CD4-positive, alpha-beta T cell treated with Interferon gamma for 1 hour (primary cell): ENCODE data around the gene IGSF23.
"Not testable (repeated sequence)": the region's sequence is repeated elsewhere in the genome, so short reads cannot be mapped to it uniquely, and the experiment has no call there.

Source experiments
- DNase-seq: peaks from one replicate; pipeline ENCODE4 v3.0.0-alpha.2; 2020

Gene IGSF23

DNA sequence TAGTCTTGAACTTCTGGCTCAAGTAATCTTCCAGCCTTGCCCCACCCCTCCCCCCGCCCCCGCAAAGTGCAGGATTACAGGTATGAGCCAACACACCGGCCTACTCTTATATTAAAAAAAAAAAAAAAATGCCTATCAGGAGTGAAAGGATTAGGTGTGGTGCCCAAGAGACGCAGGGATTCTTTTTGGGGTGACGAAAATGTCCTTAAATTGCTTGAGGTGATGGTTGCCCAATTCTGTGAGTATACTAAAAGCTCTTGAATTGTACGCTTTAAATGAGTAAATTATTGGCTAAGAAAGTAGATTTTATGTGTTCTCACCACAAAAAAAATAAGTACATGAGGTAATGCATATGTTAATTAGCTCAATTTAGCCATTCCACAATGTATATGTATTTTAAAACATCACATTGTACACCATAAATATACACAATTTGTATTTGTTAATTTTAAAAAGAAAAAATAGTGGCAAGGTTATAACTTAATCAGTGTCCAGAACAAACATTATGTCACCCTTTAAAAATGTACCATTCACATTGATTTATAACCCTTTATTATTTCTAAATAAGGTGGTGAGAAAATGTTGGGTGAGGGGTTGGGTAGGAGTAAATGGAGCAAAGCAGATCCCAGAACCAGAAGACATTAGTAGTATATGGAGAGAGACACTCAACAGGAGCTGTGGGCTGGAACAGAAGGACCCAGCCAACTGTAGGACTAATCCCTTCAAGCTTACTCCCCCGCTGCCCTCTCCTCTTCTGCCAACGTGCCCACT is 3.9 kb downstream of the IGSF23 start:
- no peak for DNase-seq

DNA sequence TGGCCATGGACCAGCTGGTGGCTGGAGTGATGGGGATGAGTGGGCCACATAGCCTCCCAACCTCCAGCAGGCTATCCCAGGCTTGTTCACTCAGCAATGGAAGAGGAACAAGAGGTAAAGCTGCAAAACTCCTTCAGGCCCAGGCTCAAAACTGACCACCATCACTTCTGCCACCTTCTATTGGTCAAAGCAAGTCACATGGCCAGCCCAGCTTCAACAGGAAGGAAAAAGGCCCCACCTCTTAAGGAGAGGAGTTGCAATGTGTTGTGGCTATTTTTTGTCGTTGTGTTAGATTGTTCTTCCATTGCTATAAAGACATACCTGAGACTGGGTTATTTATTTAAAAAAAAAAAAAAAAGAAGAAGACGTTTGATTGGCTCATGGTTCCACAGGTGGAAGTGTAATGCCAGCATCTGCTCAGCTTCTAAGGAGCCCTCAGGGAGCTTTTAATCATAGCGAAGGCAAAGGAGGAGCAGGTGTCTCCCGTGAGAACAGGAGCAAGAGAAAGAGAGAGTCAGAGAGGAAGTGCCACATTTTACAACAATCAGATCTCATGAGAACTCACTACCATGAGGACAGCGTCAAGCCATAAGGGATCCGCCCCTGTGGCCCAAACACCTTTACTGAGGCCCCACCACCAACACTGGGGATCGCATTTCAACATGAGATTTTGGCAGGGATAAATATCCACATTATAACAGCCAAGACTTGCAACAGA is 5.4 kb downstream of the IGSF23 start:
- no peak for DNase-seq

DNA sequence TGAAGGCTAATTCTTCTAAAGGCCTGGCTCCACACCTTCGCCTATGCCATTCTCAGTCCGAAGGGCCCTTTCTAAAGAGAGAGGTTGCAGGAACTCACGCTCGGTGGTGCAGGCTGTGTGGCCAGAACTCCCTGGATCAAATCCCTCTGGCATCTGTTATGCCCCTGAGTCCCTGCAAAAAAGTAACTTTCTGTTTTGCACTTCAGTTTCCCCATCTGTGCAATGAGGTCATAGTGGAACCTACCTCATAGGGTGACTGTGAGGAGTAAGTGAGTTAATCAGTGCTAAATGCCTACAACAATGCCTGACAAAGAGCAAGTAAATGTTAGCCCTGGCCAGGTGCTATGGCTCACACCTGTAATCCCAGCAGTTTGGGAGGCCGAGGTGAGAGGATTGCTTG is 7.3 kb downstream of the IGSF23 start:
- no peak for DNase-seq

DNA sequence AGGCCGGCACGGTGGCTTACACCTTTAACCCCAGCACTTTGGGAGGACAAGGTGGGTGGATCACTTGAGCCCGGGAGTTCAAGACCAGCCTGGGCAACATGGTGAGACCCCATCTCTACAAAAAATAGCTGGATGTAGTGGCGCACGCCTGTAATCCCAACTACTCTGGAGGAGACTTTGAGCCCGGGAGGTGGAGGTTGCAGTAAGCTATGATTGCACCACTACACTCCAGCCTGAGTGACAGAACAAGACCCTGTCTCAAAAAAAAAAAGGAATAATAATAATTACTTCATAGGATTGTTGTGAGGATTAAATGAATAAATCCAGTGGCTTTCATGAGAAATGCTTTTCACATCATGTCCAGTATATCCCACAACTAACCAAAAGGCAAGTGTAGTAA is 8.0 kb downstream of the IGSF23 start:
- DNase-seq, result no peak

DNA sequence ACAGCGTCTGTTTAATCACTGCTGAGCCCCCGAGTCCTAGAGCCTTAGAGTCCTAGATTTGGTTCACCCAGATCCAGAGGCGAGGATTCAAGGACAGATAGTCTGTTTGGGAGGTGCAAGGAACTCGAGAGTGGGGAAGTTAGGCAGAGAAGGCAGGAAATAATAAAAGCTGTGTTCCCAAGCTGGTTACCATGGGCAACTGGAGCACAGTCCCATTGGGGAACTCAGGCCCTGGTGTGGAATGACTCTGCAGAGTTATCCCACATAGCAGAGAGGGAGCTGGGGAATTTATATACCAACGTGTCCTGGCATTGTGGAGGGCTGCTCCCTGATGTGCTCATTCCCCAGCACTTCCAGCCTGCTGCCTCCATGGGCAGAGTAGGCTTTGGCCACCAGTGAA is 9.7 kb downstream of the IGSF23 start:
- DNase-seq, result peak; percentile 25

DNA sequence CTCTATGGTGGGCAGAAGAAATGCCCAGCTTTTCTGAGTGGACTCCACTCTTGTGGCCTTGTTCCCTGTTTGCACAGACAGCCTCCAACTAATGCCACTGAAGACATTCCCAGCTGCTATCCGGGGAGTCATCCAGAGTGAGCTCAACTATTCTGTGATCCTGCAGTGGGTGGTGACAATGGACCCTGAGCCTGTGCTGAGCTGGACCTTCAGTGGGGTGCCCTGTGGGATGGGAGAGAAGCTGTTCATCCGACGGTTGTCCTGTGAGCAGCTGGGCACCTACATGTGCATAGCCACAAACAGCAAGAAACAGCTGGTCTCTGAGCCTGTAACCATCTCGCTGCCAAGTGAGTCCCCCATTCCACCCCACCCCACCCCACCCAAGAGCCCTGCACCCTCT is 10.3 kb downstream of the IGSF23 start:
- DNase-seq, result no peak

DNA sequence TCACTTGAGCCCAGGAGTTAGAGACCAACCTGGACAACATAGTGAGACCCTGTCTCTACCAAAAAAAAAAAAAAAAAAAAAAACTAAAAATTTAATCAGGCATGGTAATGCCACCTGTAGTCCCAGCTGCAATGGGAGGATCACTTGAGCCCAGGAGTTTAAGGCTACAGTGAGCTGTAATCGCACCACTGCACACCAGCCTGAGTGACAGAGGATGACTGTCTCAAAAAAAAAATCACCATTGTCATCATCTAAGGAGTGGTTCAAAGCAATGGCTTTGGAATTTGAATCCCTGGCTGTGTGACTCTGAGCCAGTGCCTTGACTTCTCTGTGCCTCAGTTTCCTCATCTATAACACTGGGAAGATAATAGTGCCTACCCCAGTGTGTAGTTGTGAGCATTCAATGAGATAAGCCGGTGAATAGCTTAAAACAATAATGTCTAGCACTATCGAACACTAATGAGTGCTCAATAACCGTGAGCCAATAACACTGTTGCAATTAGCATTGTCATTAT is 11.5 kb downstream of the IGSF23 start:
- no peak for DNase-seq

DNA sequence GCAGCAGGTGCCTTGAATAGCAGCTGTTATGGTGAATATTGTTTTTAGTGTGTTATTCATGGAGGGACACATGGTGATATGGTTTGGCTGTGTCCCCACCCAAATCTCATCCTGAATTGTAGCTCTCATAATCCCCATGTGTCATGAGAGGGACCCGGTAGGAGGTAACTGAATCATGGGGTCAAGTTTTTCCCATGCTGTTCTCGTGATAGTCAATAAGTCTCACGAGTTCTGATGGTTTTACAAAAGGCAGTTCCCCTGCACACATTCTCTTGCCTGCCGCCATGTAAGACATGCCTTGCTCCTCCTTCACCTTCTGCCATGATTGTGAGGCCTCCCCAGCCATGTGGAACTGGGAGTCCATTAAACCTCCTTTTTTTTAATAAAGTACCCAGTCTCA is 12.3 kb downstream of the IGSF23 start:
- DNase-seq, result not testable (repeated sequence)

DNA sequence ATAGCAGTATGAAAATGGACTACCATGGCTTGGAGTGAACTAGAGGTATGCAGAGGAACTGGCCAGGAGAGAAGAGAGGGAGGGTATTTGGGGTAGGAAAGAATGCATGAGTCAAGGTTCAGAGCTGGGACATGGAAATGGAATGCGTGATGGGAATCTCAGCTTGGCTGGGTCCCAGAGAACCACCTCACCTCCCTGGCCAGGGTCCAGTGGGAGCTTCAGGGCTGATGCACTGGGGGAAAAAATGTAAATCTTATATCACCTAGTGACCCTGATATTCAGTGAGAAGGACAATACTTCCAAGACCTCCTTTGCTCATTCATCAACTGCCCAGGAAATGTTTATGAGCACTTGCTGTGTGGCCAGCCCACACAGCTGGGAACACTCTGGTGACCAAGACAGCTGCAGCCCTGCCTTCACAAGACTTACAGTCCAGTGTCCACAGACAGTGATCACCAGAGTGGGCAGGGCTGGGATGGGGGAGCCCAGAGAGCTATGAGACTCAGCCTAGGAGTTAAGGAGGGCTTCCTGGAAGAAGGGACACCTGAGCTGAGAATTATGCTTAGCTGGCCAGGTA is 12.8 kb downstream of the IGSF23 start:
- DNase-seq, result no peak

DNA sequence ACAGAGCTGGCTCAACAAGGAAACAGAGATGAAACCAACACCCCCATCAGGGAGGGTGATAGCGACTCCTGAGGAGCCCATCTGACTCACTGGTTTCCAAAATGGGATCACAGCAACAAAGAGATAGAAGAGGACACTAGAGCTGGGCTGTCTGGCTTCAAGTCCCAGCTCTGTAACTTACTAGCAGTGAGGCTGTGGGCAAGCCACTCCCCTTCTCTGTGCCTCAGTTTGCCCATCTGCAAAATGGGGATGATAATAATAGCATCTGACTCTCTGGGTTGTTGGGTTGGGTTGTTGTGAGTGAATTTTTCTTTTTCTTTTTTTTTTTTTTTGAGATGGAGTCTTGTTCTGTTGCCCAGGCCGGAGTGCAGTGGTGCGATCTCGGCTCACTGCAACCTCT is 14.3 kb downstream of the IGSF23 start:
- DNase-seq, result no peak

DNA sequence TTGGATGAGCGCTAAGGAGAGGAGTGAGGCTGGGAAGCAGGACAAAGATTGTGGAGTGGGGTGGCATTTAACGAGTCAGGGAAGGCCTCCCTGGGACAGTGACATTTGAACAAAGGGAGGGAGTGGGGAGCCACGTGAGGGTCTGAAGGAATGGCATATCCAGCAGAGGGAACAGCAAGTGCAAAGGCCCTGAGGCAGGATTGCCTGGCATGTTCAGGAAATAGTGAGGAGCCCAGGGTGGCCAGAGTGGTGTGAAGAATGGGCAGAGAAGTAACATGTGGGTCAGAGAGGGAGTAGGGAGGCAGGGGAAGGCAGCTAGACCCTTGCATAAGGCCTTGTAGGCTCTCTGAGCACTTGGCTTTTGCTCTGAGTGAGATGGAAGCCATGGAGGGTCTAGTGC is 15.4 kb downstream of the IGSF23 start:
- DNase-seq, result no peak

DNA sequence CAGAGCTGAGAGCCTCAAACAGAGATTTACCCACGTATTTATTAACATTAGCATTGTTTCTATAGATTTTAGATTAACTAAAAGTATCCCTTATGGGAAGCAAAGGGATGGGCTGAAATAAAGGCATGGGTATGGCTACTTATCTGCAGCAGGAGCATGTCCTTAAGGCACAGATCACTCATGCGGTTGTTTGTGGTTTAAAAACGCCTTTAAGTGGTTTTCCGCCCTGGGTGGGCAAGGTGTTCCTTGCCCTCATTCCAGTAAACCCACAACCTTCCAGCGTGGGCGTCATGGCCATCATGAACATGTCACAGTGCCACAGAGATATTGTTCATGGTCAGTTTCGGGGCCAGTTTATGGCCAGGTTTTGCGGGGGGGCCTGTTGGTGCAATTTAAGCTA is 18.2 kb downstream of the IGSF23 start:
- DNase-seq, result not testable (repeated sequence)

DNA sequence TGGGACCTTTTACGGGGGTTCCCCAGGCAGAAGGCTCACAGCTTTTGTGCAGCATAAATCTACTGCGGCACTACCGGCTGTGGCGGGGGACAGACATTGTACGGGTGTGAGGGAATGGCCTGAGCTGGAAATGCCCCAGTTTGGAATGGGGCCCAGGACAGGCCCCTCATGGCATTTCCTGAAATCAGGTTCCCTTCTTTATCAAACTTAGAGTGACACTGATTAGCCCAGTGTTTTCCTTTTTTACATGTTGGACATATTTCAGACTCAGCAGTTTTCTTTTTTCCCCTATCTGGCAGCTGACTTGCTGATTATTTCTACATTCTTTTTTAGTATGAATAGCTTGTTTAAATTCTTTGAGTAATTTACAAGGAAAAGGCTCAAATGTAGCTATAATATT is 20.7 kb downstream of the IGSF23 start:
- DNase-seq, result not testable (repeated sequence)

DNA sequence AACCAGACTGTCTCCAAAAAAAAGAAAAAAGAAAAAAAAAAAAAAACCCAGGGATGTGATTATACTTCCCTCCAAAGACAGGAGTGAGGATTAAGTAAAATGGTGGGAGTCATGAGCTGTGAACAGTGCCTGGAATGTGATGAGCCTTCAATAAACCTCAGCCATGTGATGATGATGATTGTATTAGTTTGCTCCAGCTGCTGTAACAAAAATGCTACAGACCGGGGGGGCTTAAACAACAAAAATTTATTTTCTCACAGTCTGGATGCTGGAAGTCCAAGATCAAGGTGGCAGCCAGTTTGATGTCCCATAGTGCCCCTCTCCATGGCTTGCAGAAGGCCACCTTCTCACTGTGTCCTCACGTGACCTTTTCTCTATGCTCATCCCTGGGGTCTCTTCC is 21.4 kb downstream of the IGSF23 start:
- no peak for DNase-seq

DNA sequence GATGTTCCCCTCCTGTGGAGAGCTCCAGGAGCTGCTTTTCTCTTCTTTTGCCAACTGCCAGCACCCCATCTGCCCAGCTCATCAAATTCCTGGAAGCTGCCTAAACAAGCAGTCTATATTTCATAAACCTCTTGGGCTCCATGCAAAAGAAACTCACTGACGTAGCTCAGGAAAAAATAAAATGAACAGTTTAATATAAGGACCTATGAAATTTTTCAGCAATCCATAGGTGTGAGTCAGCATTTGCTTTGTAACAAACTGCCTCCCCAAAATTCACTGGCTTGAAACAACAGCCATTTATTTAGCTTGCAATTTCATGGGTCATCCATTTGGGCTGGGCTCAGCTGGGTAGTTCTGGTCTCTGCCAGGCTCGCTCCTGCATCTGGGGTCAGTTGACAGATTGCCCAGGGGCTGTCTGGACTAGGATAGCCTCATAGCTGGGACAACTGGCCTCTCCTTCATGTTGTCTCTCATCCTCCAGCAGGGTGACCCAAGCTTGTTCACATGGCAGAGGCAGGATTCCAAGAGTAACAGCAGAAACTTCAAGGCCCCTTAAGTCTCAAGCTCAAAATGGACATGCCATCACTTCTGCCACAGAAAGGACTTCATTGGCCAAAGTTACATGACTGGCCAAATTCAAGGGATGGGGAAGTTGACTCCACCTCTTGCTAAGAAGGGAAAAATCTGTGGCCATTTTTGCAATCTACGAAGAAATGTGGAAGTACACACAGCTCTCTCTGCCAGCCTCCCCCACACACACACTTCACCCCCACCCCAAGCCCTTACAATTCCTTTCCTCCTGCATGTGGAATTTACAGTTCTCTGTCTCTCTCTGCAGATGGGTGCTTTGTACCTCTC is 22.4 kb downstream of the IGSF23 start:
- DNase-seq, result peak; percentile 1

DNA sequence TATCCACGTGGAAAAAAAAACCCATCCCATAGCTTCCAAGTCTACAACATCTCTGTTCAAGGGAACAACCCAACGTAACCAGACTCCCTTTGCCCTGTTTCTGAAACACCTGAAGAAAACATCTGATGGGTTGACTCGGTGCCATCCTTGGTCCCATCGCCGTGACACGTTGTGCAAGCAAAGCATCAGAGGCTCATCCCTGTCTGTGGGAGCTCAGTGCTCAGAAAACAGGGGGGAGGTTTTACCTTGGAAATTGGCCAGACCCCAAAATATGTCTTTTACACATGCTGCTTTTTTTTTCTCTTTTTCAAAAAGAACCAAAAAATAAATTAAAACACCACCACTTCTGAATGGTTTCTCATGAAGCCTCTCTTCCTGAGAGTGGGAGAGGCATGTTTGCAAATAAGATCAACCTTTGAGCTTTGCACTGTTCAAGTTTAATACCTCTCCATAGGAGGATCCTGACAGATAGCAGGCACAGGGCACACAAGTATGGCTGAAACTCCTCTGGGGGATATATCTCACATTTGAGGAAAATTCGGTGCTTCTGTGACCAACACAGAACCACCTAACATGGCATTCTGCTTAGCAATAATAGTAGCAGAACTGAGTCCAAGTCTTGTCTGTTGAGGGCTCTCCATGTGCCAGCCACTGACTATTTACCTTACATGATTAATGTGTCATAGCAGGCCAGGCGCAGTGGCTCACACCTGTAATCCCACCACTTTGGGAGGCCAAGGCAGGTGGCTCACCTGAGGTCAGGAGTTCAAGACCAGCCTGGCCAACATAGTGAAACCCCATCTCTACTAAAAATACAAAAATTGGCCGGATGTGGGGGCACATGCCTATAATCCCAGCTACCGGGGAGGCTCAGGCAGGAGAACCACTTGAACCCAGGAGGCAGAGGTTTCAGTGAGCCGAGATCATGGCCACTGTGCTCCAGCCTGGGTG is 23.4 kb downstream of the IGSF23 start:
- DNase-seq, result no peak

DNA sequence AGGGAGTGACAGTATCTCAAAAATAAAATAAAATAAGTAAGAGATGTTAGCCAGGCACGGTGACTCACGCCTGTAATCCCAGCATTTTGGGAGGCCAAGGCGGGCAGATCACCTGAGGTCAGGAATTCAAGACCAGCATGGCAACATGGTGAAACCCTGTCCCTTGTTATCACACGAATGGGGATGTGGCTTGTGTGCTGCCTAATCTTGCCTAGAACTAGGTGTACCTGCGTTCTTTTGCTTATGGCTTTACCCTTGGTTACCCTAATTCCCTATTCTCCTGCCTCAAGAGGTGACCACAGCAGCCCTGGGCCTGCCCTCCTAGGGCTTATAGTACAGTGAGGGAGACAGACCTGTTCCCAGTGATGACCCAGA is 24.0 kb downstream of the IGSF23 start:
- no peak for DNase-seq

DNA sequence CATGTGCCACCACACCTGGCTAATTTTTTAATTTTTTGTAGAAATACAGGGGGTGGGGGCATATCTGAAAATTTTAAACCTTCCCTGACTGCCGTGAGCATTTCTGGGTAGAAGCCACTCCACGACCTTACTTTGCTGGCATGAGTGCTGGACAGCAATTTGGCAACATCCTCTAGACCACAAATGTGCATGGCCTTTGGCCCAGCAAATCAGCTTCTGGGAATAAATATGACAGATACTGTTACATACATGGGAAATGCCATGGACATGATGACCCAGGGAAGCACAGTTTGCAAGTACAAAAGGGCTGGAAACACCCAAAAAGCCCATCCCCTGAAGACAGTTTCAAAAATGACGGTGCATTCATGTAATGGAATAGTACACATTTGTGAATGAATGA is 27.2 kb downstream of the IGSF23 start:
- no peak for DNase-seq

DNA sequence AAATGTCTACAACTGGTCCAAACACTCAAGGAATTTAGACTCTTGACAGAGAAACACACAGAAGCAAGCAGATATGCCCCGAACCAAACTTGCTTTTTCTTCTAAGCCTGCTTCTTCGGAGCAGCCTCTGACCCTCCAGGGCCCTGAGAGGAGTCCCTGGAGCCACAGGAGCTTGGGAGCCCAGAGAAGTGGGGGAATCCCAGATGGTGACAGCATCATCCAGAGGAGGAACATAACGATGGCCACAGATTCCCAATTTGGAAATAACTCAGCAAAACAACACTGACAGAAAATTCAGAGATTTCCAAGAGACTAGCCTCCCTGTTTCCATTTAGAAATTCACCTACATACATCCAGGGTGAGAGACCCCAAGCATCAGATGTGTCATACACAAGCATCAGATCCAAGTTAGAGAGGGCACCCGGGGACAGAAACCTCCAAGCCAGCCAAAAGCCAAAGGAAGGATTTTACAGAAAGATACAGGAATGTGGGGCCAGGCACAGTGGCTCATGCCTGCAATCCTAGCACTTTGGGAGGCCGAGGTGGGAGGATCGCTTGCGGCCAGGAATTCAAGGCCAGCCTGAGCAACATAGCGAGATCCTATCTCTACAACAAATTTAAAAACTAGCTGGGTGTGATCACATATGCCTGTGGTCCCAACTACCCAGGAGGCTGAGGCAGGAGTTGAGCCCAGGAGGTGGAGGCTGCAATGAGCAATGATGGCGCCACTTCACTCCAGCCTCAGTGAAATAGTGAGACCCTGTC is 28.3 kb downstream of the IGSF23 start:
- no peak for DNase-seq

DNA sequence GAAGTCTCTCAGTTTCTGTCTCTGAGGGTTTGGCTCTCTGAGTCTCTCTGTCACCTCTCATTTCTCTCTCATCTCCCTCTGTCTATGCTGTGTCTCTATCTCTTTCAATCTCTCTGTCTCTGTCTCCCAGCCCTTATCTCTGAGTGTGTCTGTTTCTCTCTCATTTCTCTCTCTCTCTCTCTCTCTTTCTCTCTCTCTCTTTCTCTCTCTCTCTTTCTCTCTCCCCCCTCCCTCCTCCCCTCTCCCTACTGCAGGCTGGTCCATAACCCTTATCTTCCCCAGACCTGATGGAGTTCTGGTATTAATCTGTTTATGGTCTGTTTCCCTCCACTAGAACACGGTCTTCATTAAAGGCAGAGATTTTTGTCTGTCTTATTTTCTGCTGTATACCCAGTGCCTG is 29.0 kb downstream of the IGSF23 start:
- no peak for DNase-seq
